Right cardiac atrium (tissue), 5 donors: Measurements from ENCODE around the gene BNIP3. TPM values are rescaled to one million over a fixed set of nuclear protein-coding genes. Genes with fewer than 3 reads are reported as not detected.

Experiments used
- polyA plus RNA-seq: library from polyadenylated mRNA; stranded (reverse); fragments of 200-250 nt; gene quantifications from one replicate; pipeline ENCODE4 v1.2.3, GENCODE V29; 2013
- total RNA-seq, 4 donors: library from RNA; stranded (reverse); fragmentation: NEBNext Ultra II Directional; extraction: Animal tissue kit (Norgen Biotek cat#: 25700); gene quantifications; one replicate each; pipeline ENCODE4 v1.2.1, GENCODE V29; 2021
- donor health status: healthy with polysubstance abuse.
- donor health status: DM: no; HTN: yes; CAD: no.
- donor health status: DM: no; HTN: no; CAD: no.
- donor health status: DM: no; HTN: yes; CAD: no; lungs with severe emphysema.
- donor health status: DM: yes; HTN: yes; CAD: no.

The BNIP3 gene
- total and polyA plus RNA-seq, 5 donors, result 64.8 to 114 (median 86.1) TPM

Other genes with a start within 250 kb of the BNIP3 start
- gene PPP2R2D, start 80.9 kb downstream of the BNIP3 start, total RNA-seq, result 10 to 100 TPM; 30.1 to 38.2 (median 36.2) TPM
- 33.9 TPM for gene PPP2R2D, start 80.9 kb downstream of the BNIP3 start, polyA plus RNA-seq
- 1 to 10 TPM in 2 of 4 donors, under 1 TPM in 2; 0.39 to 1.6 (median 1.2) TPM for gene JAKMIP3, start 84.0 kb upstream of the BNIP3 start, total RNA-seq
- gene JAKMIP3, start 84.0 kb upstream of the BNIP3 start, polyA plus RNA-seq, result 0.91 TPM
- 10 to 100 TPM in 1 of 4 donors, 1 to 10 TPM in 3; 1.9 to 13.8 (median 5.6) TPM for gene DPYSL4, start 205.0 kb upstream of the BNIP3 start, total RNA-seq
- gene DPYSL4, start 205.0 kb upstream of the BNIP3 start, polyA plus RNA-seq, result 11.0 TPM